GM19351 (cell line): ENCODE results near the gene P3H2.
A peak's percentile ranks its signal among the peaks of the same experiment; 100 is the strongest.

Source experiments
- ATAC-seq: cut with Tn5 transposase; IDR thresholded peaks from one replicate; pipeline ENCODE4 v1.9.1; 2021; ENCODE audit warnings: mild to moderate bottlenecking, moderate library complexity; ENCODE audit not compliant: unreplicated experiment

The P3H2 gene

DNA sequence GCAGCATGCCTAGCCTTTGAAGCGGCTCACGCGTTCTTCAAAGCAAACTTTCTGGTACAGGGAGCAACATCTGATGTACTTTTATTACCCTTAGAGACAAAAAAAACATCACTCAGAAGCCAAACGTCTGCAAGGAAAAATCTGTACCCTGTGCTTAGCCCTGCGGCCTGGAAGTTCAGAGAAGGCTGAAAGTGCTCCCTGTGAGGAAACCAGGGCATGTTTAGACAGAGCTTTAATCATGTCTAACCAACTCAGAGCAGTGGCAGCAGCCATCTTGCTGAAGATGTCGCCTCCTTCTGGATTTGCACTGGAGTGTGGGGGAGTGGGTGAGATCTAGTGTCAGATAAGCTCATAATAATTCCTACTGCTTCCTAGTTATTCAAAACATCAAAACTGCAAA, 170.4 kb downstream of the P3H2 start:
- no peak for ATAC-seq

DNA sequence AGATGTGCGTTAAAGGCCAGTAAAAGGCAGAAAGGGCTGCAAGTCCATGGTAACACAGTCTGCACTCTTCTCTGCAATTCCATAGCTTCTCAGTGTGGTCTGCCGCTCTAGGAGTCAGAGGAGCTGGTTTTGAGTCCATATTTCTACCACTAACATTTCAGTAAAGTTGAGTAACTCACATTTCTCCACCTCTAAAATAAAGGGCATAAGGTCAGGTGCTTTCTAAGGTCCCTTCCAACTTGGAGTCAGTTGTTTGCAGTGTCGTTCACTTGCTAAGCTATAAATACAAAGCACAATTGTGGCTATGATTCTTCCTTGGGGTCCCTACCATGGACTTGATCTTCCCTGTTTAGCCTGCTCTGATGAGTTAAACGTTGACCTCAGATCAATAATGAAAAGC, 171.1 kb downstream of the P3H2 start:
- no peak for ATAC-seq

- no peak for ATAC-seq
Measured at GRCh38 chr3:189948724-189949045, 172.0 kb downstream of the P3H2 start.

DNA sequence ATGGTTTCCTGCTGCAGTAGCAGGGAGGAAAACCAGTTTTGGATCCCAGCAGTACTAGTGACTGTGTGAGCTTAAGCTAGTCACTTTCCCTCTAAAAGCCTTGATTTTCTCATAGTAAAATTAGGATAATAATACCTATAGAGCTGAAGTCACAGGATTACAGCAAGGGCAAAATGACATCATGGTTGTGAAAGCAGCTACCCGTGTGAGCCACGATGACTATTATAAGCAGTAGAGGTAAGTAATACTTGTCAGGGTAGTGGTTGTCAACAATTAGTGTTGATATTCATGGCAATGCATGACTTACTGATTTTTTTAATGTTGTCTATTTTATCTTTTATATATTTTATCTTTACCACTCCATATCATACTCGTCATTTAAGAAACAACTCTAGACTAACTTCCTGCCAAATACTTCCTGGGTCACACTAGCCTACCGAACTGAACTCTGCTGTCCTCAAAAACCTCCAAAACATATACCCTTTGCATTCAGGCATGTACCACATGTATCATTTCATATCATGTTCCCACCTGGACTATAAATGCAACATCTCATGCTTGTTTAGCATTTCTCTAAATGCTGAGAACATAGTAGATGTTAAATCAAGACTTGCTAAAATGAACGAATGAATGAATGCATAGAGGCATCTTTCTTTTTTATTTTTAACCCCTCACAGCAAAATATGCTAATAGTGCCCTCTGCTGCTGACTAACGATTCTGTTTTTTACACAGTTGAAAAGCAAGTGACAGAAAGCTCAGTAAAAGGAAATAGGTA, 172.6 kb downstream of the P3H2 start:
- ATAC-seq, result peak; percentile 64

DNA sequence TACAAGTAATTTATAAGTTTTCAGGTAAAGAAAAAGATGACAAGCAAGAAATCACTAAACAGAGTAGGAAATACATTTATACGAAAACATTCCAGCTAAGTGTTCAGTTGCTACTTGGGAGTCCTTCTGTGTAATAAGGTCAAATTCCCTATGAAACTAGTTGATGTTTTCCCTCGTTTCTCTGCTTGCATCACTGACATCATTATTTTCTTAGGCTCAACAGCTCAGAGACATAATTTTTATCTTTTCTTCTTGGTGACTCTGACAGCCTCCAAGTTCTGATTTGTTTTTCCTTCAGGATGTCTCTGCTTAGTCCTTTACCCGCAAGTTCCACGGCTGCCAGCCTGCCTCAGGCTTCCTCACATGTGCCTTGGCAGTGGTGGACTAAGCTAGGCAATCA, 173.6 kb downstream of the P3H2 start:
- ATAC-seq, result no peak

DNA sequence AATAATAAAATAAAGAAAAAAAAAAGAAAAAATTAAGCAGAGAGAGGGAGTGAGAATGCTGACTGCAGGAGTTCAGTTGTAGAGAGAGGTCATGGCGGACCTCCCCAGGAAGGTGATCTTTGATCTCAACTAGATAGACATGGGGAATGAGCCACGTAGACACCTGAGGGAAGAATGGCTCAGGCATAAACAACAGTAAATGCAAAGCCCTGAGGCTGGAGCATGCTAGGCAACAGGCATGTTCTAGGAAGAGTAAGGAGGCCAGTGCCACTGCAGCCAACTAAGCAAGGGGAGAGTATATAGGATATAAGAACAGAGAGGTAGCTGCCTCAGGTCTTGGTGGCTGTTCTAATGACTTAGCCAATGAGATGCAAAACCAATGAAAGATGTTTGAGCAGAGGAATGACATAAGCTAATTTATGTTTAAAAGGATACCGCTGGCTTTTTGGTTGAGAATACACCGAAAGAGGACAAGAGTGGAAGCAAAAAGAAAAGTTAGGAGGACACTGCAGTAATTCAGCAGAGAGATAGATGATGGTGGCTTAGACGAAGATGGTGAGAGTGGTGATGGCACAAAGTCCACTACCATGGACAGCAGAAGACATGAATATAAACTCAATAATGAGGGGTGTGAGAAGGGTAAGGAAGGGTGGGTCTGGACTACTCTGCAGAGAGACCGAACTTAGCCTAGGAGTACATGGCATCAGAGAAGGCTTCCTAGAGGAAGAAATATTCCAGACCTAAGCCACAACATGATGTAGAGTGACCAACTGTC, 174.6 kb downstream of the P3H2 start:
- ATAC-seq, result no peak

DNA sequence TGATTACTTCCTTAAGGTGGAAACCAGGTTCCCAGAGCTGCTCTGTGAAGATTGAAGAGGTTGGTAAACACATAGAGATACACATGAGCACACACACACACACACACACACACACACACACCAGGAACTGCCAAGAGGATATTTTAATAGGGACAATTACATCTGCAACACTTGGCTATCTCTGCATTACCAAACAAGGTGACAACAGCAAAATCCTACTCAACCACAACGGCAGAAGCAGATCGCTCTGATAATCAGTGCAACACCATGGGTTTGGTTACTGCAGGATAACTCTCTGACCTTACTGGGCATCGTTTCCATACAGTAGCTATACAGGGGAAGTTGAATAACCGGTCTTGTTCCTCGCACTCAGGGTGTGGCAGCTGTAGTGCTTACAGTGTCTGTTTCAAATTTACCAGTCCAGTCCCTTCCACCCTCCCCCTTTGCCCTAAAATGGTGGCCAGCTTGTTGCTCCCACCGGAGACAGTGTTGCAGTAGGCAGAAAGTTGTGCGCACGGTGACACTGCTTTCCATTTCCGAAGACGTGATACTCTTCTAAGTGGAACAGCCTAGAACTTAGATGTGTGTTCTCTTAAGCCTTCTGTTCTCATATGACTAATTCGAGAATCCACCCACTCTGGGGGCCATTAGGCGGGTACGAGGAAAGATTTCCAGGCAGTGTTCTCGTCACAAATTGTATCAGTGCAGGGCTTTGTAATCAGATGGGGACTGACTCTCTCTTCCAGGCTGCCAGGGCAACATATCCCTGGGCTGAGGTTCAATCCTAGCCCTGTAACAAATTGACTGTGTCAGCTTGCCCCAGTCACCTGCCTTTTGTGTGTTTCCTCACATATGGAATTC, 176.2 kb downstream of the P3H2 start:
- no peak for ATAC-seq

GRCh38 chr3:189942948-189943347, 177.7 kb downstream of the P3H2 start:
- no peak for ATAC-seq

DNA sequence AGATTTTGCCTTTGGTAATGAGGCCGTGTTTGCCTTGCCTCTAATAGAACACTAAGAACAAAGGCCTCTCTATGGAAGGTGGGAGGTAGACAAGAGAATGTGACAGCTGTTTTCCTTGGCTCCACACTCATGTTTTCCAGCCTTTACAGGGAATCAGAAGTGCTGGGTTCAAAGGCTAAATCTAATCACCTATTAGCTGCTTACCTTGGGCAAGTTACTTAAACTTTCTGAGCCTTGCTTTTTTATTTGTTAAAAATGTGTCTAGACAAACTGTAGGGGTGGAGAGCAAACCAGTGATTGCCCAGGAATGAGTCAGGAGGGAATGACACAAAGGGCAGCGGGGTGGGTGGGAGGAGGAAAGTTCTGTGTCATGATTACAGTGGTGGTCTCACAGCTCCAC, 179.0 kb downstream of the P3H2 start:
- ATAC-seq, result no peak

GRCh38 chr3:189941125-189941524, 179.6 kb downstream of the P3H2 start:
- ATAC-seq, result no peak

- ATAC-seq, result no peak
Measured at GRCh38 chr3:189937302-189938127, 183.2 kb downstream of the P3H2 start.

GRCh38 chr3:189936201-189936945, 184.3 kb downstream of the P3H2 start:
- ATAC-seq, result no peak

GRCh38 chr3:189927975-189928895, 192.5 kb downstream of the P3H2 start:
- ATAC-seq, result no peak

DNA sequence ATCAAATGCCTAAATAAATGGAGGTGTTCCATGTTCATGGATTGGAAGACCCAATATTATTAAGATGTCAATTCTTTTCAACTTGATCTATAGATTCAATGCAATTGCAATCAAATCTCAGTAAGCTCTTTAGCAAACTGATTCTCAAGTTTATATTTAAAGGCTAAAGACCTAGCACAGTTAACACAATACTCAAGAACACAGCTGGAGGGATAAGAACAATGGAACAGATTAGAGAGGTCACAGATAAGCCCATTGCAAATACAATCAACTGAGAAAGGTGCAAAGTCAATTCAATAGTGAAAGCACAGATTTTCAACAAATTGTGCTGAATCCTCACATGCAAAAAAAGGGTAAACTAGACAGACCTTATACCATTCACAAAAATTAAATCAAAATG, 198.9 kb downstream of the P3H2 start:
- ATAC-seq, result no peak

DNA sequence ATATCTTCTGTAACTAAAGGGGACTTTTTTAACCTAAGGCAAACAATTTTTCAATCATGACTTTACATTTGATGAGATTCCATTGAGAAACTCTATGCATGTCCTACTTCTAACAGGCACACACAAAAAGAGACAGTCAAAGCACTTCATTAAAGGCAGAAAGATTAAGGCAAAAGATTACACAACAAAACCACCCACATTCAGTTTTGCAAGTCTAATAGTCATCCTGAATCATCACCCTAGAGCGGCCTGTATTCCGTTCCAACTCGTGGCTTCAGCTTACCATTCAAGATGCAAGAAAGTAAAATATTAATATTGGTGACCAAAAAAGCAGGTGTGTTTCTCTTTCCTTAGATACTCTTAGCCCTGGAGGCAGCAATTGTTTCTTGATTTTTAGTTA, 205.9 kb downstream of the P3H2 start:
- no peak for ATAC-seq

- ATAC-seq, result no peak
Measured at GRCh38 chr3:189911001-189911400, 209.7 kb downstream of the P3H2 start.

DNA sequence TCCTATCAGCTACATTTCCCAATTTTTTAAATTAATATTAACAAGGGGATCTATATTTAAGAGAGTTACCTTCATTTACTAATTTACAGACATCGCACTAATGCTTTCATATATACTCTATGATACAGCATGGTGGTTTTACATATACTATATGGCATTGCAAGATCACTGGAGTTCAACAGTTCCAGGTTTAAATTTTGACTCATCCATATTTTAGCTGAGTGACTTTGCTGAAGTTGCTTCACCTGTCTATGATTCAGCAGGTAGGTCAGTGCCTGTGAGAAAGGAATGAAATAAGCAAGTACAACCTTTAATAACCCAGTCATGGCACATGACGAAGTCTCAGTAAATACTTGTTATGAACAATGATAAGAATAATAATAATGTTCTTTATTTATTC, 211.1 kb downstream of the P3H2 start:
- ATAC-seq, result no peak

- no peak for ATAC-seq
Measured at GRCh38 chr3:189909139-189909538, 211.6 kb downstream of the P3H2 start.

GRCh38 chr3:189908646-189909045, 212.1 kb downstream of the P3H2 start:
- no peak for ATAC-seq
